ENCODE results near the gene TTLL7. TPM values are rescaled to one million over a fixed set of nuclear protein-coding genes. Genes with fewer than 3 reads are reported as not detected.

TTLL7 gene
- total and polyA plus RNA-seq, 2 experiments from 2014 or later: 2.7 to 2.9 TPM

- Histone ChIP-seq H3K4me3 (no peak overlapping the region), H3K79me2 (ENCODE audit: insufficient read depth) (no peaks in the 10 kb centered on the region), H2AFZ (no peak overlapping the region), H3K27ac (no peak overlapping the region), H3F3A (ENCODE audit: insufficient read depth) (no peaks in the 10 kb centered on the region), H3K9me3 (ENCODE audit: low read depth) (no peaks in the 10 kb centered on the region), H4K20me1 (ENCODE audit: insufficient read depth) (no peaks in the 10 kb centered on the region), H3K4me2 (ENCODE audit: unreplicated experiment) (no peak overlapping the region), H3K9me2 (ENCODE audit: insufficient read depth) (no peaks in the 10 kb centered on the region), H3K36me3 (ENCODE audit: low read depth) (no peaks in the 10 kb centered on the region), H3K4me1 (ENCODE audit: insufficient read depth) (no peaks in the 10 kb centered on the region), H3K27me3 (replicated peaks; ENCODE audit: insufficient read depth) (no peaks in the 10 kb centered on the region), H3K9ac (no peak overlapping the region)
- in situ Hi-C loops (cut with MboI): no loop called here
- peak; percentile 30 for DNase-seq
- 82 to 95% methylated on average over 2 of the region's 2 CpGs for WGBS, 2 experiments (ENCODE audit: low coverage in 1 of 2, low lambda C conversion rate in 2 of 2, missing lambda C conversion rate in 2 of 2)
- no peak for TF ChIP-seq EZH2phosphoT487 (IDR thresholded peaks at IDR 0.05; ENCODE audit: insufficient read depth, low read depth)
- no peak for TF ChIP-seq EZH2 (IDR thresholded peaks at IDR 0.05; ENCODE audit: insufficient read depth, poor library complexity, severe bottlenecking)
Observed at GRCh38 chr1:83889707-83890106, 109.2 kb downstream of the TTLL7 start.

GRCh38 chr1:83887483-83887882 lies 111.4 kb downstream of the TTLL7 start:
- whole genome bisulfite sequencing, 2 experiments (ENCODE audit: low coverage in 1 of 2, low lambda C conversion rate in 2 of 2, missing lambda C conversion rate in 2 of 2): 85 to 93% methylated on average over 3 of the region's 3 CpGs
- peaks cover 9% of the 10 kb centered on the region; the same call in 1 of the 2 replicates for H3K4me1 ChIP-seq (ENCODE audit: insufficient read depth)
- H3K9me3 ChIP-seq (ENCODE audit: low read depth): no peaks in the 10 kb centered on the region
- in situ Hi-C loops (cut with MboI): no loop called here
- H3K27ac ChIP-seq: no peak overlapping the region
- no peak overlapping the region for H3K4me2 ChIP-seq (ENCODE audit: unreplicated experiment)
- H2AFZ ChIP-seq: no peak overlapping the region
- H3K36me3 ChIP-seq (ENCODE audit: low read depth): no peaks in the 10 kb centered on the region
- H4K20me1 ChIP-seq (ENCODE audit: insufficient read depth): no peaks in the 10 kb centered on the region
- H3K79me2 ChIP-seq (ENCODE audit: insufficient read depth): no peaks in the 10 kb centered on the region
- H3F3A ChIP-seq (ENCODE audit: insufficient read depth): no peaks in the 10 kb centered on the region
- TF ChIP-seq EZH2phosphoT487 (IDR thresholded peaks at IDR 0.05; ENCODE audit: insufficient read depth, low read depth) (no peak), EZH2 (IDR thresholded peaks at IDR 0.05; ENCODE audit: insufficient read depth, poor library complexity, severe bottlenecking) (no peak)
- no peak for DNase-seq
- no peaks in the 10 kb centered on the region for H3K9me2 ChIP-seq (ENCODE audit: insufficient read depth)
- no peak overlapping the region for H3K4me3 ChIP-seq
- no peaks in the 10 kb centered on the region for H3K27me3 ChIP-seq (replicated peaks; ENCODE audit: insufficient read depth)
- no peak overlapping the region for H3K9ac ChIP-seq

- Histone ChIP-seq H4K20me1 (ENCODE audit: insufficient read depth) (no peaks in the 10 kb centered on the region), H2AFZ (no peak overlapping the region), H3K27ac (no peak overlapping the region), H3K9me3 (ENCODE audit: low read depth) (no peaks in the 10 kb centered on the region), H3K4me3 (no peak overlapping the region), H3K79me2 (ENCODE audit: insufficient read depth) (no peaks in the 10 kb centered on the region), H3K4me2 (ENCODE audit: unreplicated experiment) (no peak overlapping the region), H3K27me3 (replicated peaks; ENCODE audit: insufficient read depth) (no peaks in the 10 kb centered on the region), H3K9ac (no peak overlapping the region), H3K36me3 (ENCODE audit: low read depth) (no peaks in the 10 kb centered on the region), H3F3A (ENCODE audit: insufficient read depth) (no peaks in the 10 kb centered on the region), H3K9me2 (ENCODE audit: insufficient read depth) (no peaks in the 10 kb centered on the region), H3K4me1 (ENCODE audit: insufficient read depth) (peaks cover 11% of the 10 kb centered on the region; the same call in 1 of the 2 replicates)
- in situ Hi-C loops (cut with MboI): no loop called here
- TF ChIP-seq EZH2 (IDR thresholded peaks at IDR 0.05; ENCODE audit: insufficient read depth, poor library complexity, severe bottlenecking) (no peak), EZH2phosphoT487 (IDR thresholded peaks at IDR 0.05; ENCODE audit: insufficient read depth, low read depth) (no peak)
- peak; percentile 4 for DNase-seq
Observed at GRCh38 chr1:83883979-83884378, 115.0 kb downstream of the TTLL7 start.

- Histone ChIP-seq H3K9me2 (ENCODE audit: insufficient read depth) (no peaks in the 10 kb centered on the region), H3K9ac (no peak overlapping the region), H3K27me3 (replicated peaks; ENCODE audit: insufficient read depth) (no peaks in the 10 kb centered on the region), H3F3A (ENCODE audit: insufficient read depth) (no peaks in the 10 kb centered on the region), H4K20me1 (ENCODE audit: insufficient read depth) (no peaks in the 10 kb centered on the region), H2AFZ (no peak overlapping the region), H3K4me2 (ENCODE audit: unreplicated experiment) (no peak overlapping the region), H3K9me3 (ENCODE audit: low read depth) (no peaks in the 10 kb centered on the region), H3K4me1 (ENCODE audit: insufficient read depth) (peaks cover 11% of the 10 kb centered on the region; the same call in 1 of the 2 replicates), H3K36me3 (ENCODE audit: low read depth) (no peaks in the 10 kb centered on the region), H3K27ac (no peak overlapping the region), H3K4me3 (no peak overlapping the region), H3K79me2 (ENCODE audit: insufficient read depth) (no peaks in the 10 kb centered on the region)
- 3 to 15% methylated on average over 2 of the region's 2 CpGs for WGBS, 2 experiments (ENCODE audit: low coverage in 1 of 2, low lambda C conversion rate in 2 of 2, missing lambda C conversion rate in 2 of 2)
- no peak for TF ChIP-seq EZH2phosphoT487 (IDR thresholded peaks at IDR 0.05; ENCODE audit: insufficient read depth, low read depth)
- TF ChIP-seq EZH2 (IDR thresholded peaks at IDR 0.05; ENCODE audit: insufficient read depth, poor library complexity, severe bottlenecking): no peak
- peak; percentile 92 for DNase-seq
- in situ Hi-C loops (cut with MboI): no loop called here
Observed at GRCh38 chr1:83882906-83883305, 116.0 kb downstream of the TTLL7 start.

GRCh38 chr1:83872515-83872914 lies 126.4 kb downstream of the TTLL7 start:
- in situ Hi-C loops (cut with MboI): no loop called here
- TF ChIP-seq EZH2phosphoT487 (IDR thresholded peaks at IDR 0.05; ENCODE audit: insufficient read depth, low read depth): no peak
- TF ChIP-seq EZH2 (IDR thresholded peaks at IDR 0.05; ENCODE audit: insufficient read depth, poor library complexity, severe bottlenecking): no peak
- Histone ChIP-seq H3K9me2 (ENCODE audit: insufficient read depth) (no peaks in the 10 kb centered on the region), H3K4me1 (ENCODE audit: insufficient read depth) (no peaks in the 10 kb centered on the region), H3K27me3 (replicated peaks; ENCODE audit: insufficient read depth) (no peaks in the 10 kb centered on the region), H3F3A (ENCODE audit: insufficient read depth) (no peaks in the 10 kb centered on the region), H3K4me3 (no peak overlapping the region), H3K27ac (no peak overlapping the region), H3K9me3 (ENCODE audit: low read depth) (no peaks in the 10 kb centered on the region), H3K9ac (no peak overlapping the region), H2AFZ (no peak overlapping the region), H4K20me1 (ENCODE audit: insufficient read depth) (no peaks in the 10 kb centered on the region), H3K36me3 (ENCODE audit: low read depth) (no peaks in the 10 kb centered on the region), H3K79me2 (ENCODE audit: insufficient read depth) (no peaks in the 10 kb centered on the region), H3K4me2 (ENCODE audit: unreplicated experiment) (no peak overlapping the region)
- no peak for DNase-seq
- 76 to 85% methylated on average over 2 of the region's 2 CpGs for WGBS, 2 experiments (ENCODE audit: low coverage in 1 of 2, low lambda C conversion rate in 2 of 2, missing lambda C conversion rate in 2 of 2)
